ENCODE measurements around the gene PDZD2.
"Not testable (repeated sequence)": the region's sequence is repeated elsewhere in the genome, so short reads cannot be mapped to it uniquely, and the experiment has no call there.

Gene PDZD2

DNA sequence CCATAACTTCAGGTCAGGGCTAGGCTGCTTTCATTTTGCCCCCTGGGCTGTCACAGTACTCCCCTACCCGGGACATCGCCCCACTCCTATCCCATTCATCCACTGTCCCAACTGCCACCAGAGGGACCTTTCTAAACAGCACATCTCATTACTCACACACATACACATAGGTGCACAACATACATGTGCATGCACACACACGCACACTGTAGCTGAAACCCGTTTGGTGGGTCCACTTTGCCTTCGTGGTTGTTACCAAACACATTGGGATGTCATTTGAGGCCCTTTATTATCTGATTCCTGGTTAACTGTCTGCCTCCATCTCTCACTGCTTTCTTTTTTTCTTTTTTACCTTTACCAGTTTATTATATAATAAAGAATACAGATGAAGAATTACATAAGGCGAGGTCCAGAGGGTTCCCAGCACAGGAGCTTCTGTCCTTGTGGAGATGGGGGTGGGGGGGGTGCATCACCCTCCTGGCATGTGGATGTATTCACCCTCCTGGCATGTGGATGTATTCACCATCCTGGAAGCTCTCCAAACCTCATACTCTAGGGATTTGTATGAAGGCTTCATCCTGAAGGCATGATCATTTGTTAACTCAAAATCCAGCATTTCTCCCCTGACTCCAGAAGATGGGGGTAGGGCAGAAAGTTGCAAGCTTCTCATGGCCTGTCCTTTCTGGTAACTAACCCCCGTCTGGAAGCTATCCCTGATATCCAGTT, 349.2 kb downstream of the PDZD2 start:
- no peak for DNase-seq

DNA sequence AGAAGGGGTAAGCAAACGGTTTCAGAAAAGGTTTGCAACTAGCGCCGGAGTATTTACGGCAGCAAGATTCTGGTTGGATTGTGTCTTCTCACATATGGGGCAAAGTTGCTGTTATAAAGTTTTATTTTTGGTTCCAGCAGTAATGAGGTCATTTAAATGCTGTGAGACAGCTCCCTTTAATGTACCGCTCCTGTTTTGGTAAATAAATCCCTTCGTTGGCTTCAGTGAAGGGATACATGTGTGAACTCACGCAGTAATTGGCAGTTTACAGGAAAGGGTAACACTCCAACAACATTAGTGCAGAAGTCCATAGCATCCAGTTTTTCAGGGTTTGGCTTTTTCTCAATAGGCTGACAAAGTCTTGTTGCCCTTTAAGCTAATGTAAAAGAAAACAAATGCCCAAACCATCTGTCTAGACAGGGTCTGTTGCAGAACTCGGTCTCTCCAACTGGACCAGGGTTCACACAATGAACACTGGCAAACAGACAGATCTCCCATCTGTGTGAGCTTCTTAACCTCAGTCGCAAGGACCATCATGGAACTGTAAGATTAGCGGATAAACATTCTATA, 351.2 kb downstream of the PDZD2 start:
- DNase-seq = no peak

DNA sequence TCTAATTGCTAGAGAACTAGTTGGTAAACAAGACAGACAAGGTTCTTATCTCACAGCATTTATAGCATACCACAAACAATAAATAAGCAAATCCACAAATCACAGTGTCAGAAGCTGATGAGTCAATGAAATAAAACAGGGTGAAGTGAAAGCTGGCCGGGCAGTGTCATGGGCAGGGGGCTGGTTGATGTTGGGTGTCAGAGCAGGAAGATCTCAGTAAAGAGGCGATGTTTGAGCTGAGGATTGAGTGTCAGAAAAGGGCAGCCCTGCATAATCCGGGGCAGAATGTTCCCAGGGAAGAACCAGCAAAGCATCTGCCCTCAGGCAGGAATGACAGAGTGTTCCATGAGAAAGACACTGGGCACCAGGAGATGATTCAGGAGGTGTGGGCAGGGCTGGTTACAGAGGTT, 351.8 kb downstream of the PDZD2 start:
- DNase-seq = no peak

DNA sequence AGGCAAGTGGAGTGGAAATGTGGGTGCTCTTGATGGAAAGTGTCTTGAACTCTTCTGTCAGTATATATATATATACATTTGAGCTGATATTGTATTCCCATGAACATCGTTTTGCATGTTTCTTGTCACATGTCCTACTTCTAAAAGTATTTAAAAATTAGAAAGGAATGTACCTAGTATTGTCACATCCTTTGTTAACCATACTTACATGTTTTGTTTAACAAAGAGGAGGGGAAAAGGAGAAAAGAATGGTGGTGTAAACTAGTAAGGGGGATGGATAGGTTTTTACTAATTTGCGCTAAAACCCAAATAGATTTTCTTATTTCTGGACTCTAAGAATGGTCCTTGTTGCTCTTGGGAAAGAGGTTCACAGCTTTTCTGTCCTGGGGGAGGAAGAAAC, 353.4 kb downstream of the PDZD2 start:
- DNase-seq = no peak

DNA sequence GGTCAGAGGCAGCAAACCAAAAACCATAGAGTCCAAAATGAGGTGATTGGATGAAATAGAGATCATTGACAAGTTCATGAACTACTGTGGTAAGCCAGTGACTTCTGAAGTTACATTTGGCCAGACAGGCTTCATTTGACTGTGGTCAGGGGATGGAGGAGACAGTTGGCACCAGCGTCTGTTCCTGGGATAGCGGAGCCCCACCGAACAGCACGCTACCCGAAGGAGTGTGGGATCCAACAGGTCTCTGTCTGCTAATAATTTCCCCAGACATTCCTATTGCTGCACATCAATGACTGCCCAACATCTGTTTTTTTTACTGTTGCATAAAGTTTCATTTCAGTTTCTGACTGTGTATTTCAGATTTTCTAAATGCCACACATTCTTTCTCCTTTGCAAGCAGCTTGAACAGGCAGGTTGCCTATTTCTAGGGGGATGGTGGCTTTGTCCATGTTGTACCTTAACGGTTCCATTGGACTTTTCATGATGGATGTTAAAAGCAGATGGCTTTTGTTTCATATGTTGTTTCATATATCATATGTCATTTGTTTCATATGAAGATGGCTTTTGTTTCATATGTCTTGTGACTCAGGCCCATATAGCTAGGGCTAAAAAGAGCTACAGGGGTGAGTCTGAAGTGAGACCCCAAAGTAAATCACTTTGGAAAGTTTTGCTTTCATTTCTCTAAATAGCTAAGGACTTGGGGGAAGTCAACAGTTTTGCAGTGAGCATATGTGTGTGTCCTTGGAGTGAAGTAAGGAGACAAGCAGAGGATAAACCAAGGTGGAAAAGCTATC, 354.4 kb downstream of the PDZD2 start:
- DNase-seq = no peak

DNA sequence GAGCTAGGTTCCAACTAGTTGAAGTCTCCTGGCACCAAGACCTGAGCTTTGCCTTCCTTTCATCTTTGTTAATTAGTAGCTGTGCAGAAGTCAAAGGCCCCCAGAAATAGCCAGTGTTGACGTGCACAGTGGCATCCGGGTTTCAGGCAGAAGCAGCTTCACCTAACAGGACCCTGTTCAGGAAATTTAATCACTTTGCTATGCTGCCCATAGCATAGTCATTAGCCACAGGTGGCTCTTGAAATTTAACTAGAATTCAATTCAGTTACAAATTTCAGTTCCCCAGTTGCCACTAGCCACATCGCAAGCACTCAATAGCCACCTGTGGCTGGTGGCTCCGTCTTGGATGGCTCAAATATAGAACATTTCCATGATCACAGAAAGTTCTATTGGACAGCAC, 356.1 kb downstream of the PDZD2 start:
- no peak for DNase-seq

DNA sequence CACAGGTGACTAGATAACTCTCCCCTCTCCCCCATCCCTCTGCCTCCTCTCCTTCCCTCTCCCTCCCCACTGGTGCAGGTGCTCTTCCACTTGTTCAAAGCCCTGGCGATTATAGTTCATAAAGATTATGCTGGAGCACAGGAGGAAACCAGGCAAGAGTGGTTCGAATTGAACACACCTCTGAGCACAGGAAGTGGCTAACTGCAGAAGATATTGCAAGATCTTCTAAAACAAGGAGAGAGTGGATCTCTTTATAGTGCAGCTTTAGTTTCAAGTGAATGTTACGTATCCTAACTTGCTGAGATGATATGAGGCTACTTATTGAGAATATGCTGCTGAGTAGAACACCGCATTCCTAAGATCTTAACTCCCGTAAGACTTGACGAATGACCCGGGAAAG, 356.8 kb downstream of the PDZD2 start:
- no peak for DNase-seq

DNA sequence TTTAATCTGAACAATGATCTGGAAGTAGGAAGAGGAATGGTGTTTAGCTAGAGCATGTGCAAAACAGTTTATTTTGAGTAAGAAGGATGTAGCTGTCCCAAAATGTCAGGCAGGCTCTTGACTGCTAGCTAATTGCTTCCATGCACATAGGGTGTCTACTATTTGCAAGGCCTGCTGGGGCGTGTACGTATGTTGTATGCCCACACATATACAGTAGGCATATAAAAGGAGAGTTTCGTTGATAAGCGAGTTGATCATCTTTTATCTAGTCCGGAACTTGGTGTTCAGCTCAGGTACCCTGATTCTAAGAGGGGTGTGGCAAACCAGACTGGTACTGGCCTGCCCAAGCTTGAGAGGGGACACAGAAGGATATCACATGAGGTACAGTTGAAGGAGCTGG, 358.0 kb downstream of the PDZD2 start:
- no peak for DNase-seq

DNA sequence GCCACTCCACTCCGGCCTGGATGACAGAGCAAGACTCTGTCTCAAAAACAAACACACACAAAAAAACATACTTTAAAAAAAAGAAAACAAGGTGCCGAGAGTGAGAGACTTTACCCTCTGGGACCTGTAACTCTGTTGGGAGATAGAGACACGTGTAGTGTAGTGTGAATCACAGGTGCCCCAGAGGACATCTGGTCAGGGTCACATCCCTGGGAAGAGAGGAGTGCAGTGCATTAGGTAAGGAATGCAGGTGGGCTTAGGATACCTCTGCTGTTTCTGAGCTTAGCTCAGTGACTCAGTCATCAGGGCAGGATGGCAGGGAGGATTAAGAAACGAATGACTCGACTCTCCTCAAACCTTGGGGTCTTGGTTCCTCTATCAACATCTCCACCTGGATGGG, 360.5 kb downstream of the PDZD2 start:
- DNase-seq = no peak

DNA sequence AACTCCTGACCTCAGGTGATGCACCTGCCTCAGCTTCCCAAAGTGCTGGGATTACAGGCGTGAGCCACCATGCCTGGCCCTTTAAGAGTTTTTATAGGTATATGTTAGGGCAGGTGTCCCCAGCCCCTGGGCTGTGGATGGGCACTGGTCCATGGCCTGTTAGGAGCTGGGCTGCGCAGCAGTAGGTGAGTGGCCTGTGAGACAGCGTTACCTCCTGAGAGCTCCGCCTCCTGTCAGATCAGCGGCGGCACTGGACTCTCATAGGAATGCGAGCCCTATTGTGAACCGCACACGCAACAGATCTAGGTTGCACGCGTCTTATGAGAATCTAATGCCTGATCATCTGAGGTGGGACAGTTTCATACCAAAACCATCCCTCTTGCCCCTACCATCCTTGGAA, 361.8 kb downstream of the PDZD2 start:
- no peak for DNase-seq

DNA sequence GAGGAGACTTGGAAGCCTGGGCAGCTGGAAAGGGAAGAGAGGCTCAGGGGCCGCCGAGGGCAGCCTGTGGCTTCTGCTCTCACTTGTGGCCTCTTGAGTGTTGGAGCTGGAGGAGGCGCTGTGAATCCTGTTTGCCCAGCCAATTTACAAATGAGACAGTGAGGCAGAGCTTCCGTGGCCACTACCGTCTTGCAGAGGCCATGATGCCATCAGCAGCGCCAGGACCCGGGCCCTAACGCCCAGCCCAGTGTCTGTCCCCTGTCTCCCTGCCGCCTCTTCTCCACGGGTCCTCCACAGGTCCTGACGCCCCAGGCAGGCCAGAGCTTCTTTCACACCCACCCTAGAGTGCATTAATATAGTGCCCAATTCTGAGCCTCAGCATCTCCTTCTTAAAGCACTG, 362.4 kb downstream of the PDZD2 start:
- DNase-seq = no peak

DNA sequence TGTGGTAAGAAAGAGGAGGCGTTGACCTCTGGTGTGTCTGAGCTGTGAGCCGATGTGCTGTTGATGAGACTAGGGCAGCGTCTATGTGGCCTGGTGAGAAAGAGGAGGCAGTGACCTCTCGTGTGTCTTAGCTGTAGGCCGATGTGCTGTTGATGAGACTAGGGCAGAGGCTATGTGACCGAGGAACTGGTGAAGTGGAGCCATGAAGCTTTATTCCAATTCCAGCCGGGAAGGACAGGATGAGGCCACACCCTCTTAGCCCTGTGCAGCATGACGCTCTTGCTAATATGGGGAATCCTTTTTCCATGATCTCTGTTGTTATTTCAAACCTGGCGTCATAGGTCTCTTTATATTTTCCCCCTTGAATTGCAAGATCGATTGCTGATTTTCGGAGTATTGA, 362.8 kb downstream of the PDZD2 start:
- DNase-seq = no peak

DNA sequence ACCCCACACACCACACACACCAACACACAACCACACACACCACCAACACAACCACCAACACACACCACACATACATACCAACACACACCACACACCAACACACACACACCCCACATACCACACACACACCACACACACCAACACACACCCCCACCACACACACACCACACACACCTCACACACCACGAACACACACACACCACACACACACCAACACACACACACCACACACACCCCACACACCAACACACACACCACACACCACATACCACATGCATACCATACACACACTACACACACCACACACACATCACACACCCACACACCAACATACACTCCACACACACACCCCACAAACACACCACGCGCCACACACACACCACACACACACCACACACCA, 363.8 kb downstream of the PDZD2 start:
- DNase-seq = no peak

DNA sequence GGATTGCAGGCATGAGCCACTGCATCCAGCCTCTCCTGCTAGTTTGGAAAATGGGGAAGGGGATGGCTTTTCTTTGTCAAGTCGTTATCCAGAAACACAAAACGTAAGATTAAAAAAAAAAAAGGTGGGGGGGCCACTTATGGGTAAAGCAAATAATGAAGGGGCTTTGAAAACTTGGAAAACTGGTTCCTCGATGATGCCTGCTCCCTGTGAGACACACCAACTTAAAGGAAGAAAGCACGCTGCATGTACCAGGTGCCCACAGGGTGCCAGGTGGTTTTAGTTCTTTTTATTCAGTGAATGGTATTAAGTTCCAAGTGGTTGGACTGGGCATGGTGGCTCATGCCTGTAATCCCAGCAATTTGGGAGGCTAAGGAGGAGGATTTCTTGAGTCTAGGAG, 365.1 kb downstream of the PDZD2 start:
- no peak for DNase-seq

DNA sequence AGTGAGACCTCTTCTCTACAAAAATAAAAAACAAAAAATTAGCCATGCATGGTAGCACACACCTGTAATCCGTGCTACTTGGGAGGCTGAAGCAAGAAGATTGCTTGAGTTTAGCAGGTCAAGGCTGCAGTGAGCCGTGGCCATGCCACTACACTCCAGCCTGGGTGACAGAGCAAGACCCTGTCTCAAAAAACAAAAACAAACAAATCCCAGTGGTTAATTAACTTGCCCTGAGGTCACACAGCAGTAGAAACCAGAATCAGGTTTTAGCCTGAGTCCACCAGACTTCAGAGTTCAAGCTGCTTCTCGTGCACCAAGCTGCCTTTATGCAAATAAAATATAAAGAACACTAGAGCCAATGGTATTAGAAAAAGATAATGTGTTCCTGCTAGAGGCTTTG, 365.5 kb downstream of the PDZD2 start:
- DNase-seq = no peak

DNA sequence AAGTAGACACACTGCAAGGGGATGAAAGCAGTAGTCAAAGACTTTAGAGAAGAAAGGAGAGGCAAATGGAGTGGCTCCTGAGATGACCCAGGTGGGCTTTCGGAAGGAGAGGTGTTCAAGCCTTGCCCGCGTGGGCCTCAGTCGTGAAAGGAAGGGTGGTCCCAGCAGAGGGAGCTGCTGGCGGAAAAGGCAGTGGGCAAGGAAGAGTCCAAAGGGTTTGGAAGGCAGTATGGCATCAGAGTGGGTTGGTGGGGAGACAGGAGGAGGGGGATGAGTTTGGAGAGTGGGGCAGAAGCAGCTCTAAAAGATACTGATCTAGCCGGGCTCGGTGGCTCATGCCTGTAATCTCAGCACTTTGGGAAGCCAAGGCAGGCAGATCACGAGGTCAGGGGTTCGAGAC, 369.8 kb downstream of the PDZD2 start:
- no peak for DNase-seq

DNA sequence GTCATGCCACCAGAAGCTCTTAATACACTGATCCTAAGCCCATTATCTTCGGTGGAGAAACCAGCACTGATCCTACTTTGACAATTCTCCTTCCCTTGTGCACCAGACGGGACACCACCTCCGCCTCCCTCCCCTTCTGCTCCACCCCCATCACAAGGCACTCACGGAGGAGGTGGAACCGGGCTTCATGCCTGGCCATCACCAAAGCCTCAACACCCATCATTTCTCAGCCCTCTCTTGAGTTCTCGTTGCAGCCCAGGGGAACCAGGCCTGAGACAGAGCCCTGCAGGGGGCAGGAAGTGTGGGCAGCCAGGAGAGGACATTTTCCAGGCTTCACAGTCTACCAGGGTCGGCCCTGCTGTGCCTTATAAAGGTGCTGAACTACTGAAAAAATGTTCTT, 374.7 kb downstream of the PDZD2 start:
- no peak for DNase-seq

DNA sequence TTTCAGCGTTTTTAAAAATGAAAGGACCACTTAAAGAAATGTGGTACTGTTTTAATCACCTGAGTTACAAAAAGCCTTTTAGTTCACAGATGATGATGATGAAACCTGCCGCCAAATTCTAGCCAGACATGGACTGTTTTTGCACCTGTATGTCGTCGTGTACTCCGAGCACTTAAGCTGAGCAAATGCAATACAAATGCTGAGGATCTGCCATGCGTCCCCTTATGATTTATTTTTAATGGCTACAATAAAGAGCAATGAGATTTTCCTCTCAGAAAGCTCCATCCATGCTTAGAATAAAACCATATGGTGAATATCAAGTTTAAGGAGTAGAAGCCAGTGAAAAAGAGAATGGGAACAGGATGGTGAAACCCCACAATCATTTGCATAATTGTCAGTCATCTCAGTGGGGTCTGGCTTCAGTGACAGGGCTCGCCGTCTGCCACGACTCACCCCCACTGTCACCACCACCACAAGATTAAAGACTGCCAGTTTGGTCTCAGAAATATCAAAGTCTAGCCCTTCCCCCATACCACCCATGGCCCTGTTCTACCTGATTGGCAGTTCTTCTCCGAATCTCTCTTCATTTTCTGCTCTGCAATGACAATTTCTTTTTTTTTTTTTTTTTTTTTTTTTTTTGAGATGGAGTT, 375.3 kb downstream of the PDZD2 start:
- no peak for DNase-seq

DNA sequence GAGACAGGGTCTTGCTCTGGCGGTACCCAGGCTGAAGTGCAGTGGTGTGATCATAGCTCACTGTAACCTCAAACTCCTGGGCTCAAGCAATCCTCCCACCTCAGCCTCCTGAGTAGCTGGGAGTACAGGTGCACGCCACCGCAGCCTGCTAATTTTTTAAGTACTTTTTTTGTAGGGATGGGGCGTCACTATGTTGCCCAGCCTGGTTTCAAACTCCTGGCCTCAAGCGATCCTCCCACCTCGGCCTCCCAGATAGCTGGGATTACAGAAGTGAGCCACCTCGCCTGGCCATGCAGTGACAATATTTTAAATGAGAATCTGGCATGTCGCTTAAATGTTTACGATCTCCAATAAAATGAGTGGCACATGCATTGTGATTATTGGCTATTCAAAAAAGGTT, 376.3 kb downstream of the PDZD2 start:
- not testable (repeated sequence) for DNase-seq

DNA sequence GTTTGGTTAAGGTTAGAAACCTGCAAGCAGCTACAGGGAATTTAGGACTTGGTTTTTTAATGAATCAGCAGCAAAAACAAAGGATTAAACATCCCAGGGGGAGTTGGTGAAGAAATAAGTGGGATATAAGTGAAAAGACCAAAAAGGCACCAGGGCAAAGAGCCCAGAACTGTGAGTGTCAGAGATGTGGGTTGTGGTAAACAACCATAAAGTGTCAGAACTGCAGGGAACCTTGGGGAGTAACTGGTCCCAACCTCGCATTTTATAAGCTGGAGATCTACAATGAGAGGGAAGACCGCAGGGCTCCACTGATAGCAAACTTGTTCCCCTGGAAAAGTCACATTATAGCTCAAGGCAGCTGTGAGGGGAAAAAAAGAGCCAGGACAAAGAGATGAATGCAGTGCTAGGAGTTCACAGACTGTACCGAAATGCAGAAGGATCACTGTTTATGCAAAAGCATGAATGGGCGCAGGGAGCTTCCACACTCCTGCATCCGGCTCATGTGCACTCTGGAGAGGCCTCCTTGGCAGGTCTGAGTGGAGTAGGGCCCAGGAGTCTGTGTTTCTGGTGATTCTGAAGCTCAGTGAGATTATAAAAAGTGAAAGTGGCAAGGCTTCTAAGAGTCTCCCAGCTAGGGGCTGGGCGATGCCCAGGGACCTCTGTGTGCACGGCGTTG, 378.9 kb downstream of the PDZD2 start:
- no peak for DNase-seq

DNA sequence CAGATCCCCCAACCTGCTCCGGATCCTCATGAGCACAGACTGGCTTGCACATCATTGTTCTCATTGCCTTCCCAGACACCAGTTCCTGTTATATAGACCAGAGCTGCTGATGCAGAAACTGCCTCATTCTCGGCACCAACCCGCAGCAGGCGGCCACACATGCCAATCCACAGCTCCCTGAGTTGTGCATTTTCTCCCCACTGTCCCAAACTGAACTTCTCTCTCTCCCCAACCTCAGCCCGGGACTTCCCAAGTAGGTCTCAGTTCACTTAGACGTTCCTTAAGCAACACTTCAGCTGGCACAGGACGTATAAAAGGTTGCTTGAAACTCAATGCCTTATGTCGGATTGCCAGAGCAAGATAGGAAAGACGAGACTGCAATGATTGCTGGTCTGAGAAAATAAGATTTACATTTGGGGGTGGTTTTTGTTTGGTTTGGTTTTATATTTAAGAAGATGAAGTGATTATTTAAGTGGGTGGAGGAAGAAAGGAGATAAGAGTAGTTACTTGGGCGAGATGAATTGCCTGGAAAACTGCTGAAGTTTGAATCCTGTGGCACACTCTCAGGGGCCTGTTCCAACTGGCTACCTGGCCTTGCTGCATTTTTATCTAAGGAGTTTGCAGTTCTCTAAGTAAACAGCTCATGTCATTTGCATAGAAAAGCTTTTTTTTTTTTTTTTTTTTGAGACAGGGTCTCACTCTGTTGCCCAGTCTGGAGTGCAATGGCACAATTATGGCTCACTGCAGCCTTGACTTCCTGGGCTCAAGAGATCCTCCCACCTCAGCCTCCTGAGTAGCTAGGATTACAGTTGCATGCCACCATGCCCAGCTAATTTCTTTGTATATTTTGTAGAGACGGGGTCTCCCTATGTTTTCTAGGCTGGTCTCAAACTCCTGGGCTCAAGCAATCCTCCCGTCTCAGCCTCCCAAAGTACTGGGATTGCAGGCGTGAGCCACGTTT, 379.8 kb downstream of the PDZD2 start:
- no peak for DNase-seq

DNA sequence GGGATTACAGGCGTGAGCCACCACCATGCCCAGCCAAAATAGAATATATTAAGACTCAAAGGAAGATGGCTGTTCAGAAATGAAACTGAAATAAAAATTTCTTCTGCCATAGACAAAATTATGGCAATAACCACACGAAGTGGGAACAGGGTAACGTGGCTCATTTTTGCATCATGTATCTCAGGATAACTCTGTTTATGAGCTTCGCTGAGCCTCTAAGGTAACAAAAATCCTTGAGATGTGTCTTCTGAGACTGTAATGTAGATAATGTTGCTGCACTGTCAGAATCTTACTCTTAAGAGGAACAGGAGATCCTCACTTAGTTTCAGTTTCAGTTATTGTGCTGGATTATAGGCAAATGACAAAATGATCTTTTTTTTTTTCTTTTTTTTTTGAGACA, 381.3 kb downstream of the PDZD2 start:
- no peak for DNase-seq
